Measurements from ENCODE around the gene HBA1.
A peak's percentile ranks its signal among the peaks of the same experiment; 100 is the strongest.
"Not testable (repeated sequence)": the region's sequence is repeated elsewhere in the genome, so short reads cannot be mapped to it uniquely, and the experiment has no call there.

The HBA1 gene

DNA sequence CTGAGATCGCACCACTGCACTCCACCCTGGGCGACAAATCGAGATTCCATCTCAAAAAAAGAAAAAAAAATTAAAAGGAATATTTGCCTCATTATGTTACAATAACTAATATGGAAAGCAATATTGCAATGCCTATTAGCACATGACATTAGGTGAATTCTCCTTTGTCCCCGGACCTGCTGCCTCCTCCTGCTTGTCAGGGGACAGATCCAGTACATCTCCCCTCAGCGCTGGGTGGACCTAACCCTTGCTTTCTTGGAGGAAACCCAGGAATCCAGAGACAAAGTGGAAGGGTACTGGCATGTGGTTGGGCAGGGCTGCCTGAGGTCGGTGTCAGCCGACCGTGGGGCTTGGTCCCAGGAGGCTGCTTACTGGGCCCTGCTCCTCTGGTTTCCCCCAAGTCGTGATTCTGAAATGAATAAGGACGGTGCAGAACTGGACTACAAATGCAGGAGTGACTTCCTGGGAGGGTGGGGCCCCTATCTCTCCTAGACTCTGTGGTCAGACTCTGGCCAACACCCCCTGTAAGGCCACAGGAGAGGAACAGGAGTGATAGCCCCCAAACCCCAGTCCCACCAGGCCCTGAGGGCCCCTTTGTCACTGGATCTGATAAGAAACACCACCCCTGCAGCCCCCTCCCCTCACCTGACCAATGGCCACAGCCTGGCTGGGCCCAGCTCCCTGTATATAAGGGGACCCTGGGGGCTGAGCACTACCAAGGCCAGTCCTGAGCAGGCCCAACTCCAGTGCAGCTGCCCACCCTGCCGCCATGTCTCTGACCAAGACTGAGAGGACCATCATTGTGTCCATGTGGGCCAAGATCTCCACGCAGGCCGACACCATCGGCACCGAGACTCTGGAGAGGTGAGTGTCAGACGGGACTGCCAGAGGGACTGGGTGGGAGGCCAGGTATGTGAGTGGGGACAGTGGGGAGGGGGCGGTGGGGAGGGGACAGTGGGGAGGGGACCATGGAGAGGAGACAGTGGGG is 24.0 kb upstream of the HBA1 start, which contains the start of gene HBZ:
HBZ (plus strand) TSS at position 504 of the 988 bp plus-strand sequence; CDS start at position 770, 266 bp downstream.
- no peak for DNase-seq
- peaks cover 56% of the 10 kb centered on the region for H3K27me3 Mint-ChIP-seq
- no peak within 1 kb of the TSS for H3K27ac Mint-ChIP-seq
- no peak within 1 kb of the TSS for H3K4me3 Mint-ChIP-seq
- no peaks in the 10 kb centered on the region for H3K9me3 Mint-ChIP-seq
- H3K4me1 Mint-ChIP-seq (ENCODE audit: low read depth), result peaks cover 10% of the 10 kb centered on the region
- no peaks in the 10 kb centered on the region for H3K36me3 Mint-ChIP-seq (ENCODE audit: low read depth)

DNA sequence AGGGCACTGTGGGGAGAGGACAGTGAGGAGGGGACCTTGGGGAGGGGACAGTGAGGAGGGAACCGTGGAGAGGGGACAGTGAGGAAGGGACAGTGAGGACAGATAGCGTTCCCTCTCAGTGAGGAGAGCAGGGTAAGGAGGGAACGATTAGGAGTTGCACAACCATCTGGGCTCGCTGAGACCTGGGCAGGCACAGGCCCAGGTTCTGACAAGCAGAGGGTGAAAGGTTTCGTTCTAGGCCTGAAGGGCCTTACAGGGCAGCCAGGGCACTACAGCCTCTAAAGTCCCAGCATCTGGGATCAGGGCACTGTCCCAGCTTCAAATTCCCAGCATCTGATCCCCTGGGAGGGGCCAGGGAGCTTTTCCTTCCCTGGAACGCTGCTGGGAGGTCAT is 23.4 kb upstream of the HBA1 start:
- peaks cover 60% of the 10 kb centered on the region for H3K27me3 Mint-ChIP-seq
- not testable (repeated sequence) for H3K4me1 Mint-ChIP-seq (ENCODE audit: low read depth); H3K9me3 Mint-ChIP-seq; H3K36me3 Mint-ChIP-seq (ENCODE audit: low read depth); H3K4me3 Mint-ChIP-seq; DNase-seq; H3K27ac Mint-ChIP-seq

DNA sequence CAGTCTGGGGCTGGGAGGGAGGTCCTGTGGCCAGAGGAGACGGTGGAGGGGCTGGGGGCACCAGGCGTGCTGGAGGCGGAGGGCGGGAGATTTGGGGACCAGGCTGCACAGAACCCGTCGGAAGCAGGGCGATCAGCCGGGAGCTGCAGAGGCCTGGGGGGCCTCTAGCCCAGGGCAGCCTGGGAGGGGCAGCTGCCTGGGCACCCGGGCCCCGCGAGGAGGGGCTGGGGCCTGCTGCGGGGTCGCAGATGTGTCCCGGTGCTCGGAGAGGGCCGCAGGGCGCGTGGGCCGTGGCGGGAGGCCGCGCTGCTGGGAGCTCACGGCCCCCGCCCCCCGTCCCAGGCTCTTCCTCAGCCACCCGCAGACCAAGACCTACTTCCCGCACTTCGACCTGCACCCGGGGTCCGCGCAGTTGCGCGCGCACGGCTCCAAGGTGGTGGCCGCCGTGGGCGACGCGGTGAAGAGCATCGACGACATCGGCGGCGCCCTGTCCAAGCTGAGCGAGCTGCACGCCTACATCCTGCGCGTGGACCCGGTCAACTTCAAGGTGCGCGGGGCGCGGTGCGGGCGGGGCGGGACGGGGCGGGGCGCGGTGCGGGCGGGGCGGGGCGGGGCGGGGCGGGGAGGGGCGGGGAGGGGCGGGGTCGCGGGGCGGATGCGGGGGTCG is 22.8 kb upstream of the HBA1 start:
- not testable (repeated sequence) for H3K27ac Mint-ChIP-seq; DNase-seq; H3K4me1 Mint-ChIP-seq (ENCODE audit: low read depth); H3K36me3 Mint-ChIP-seq (ENCODE audit: low read depth); H3K9me3 Mint-ChIP-seq; H3K4me3 Mint-ChIP-seq
- H3K27me3 Mint-ChIP-seq, result peaks cover 58% of the 10 kb centered on the region

DNA sequence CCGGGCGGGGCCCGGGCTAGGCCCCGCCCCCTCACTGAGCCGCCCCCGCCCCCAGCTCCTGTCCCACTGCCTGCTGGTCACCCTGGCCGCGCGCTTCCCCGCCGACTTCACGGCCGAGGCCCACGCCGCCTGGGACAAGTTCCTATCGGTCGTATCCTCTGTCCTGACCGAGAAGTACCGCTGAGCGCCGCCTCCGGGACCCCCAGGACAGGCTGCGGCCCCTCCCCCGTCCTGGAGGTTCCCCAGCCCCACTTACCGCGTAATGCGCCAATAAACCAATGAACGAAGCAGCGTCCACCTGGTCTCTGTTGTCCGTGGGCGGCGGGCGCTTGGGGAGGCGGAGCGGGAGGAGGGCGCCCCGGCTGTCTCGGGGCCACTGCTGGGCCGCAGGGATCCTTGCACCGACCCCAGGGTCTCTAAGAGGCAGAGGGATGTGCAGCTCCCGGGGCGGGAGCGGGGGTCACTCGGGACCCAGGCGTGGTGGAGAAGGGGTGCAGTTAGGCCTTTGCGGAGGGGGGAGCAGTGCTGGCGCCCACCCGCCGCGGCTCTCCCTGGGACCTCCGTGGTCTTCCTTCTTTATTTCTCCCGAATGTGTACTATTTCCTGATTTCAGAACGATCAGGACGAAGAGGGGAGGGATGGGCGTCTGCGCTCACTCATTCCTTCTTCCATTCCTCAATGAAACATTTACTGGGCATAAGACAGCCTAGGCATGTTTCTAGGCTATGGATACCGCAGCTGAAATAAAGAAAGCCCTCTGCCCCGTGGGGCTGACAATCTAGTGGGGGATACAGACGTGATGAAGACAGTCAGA is 22.1 kb upstream of the HBA1 start:
- Mint-ChIP-seq H3K4me3 (peak overlapping the region; percentile 67), H3K36me3 (ENCODE audit: low read depth) (no peaks in the 10 kb centered on the region), H3K4me1 (ENCODE audit: low read depth) (peaks cover 10% of the 10 kb centered on the region), H3K27me3 (peaks cover 57% of the 10 kb centered on the region), H3K9me3 (no peaks in the 10 kb centered on the region), H3K27ac (no peak overlapping the region)
- peak; percentile 53 for DNase-seq

DNA sequence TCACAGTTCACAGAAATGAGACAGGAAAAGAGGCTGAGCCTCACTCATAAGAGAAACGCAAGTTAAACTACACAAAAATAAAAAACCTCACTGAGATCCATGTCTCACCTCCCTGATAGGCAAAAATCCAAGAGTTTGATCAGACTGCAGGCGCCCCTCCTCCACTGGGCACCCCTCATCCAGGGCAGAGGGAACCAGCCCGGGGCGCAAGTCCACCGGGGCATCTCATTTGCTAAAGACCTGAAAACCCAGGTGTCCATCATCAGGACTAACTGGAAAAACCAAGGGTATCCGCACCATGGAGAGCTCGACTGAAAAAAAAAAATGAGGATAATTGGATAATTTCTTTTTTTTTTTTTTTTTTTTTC is 21.5 kb upstream of the HBA1 start:
- peaks cover 10% of the 10 kb centered on the region for H3K4me1 Mint-ChIP-seq (ENCODE audit: low read depth)
- peak overlapping the region; percentile 67 for H3K4me3 Mint-ChIP-seq
- H3K27ac Mint-ChIP-seq, result no peak overlapping the region
- H3K36me3 Mint-ChIP-seq (ENCODE audit: low read depth), result no peaks in the 10 kb centered on the region
- no peaks in the 10 kb centered on the region for H3K9me3 Mint-ChIP-seq
- DNase-seq, result no peak
- peaks cover 57% of the 10 kb centered on the region for H3K27me3 Mint-ChIP-seq

DNA sequence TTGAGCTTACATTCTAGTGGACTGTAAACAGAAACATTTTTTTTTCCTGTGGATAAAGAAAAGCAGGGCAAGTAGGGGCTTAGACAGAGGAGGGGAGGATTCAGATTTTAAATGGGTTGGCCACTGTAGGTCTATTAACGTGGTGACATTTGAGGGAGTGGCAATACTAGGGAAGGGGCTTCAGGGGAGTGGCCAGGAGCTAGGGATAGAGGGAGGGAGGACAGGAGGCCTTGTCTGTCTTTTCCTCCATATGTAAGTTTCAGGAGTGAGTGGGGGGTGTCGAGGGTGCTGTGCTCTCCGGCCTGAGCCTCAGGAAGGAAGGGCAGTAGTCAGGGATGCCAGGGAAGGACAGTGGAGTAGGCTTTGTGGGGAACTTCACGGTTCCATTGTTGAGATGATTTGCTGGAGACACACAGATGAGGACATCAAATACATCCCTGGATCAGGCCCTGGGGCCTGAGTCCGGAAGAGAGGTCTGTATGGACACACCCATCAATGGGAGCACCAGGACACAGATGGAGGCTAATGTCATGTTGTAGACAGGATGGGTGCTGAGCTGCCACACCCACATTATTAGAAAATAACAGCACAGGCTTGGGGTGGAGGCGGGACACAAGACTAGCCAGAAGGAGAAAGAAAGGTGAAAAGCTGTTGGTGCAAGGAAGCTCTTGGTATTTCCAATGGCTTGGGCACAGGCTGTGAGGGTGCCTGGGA is 17.2 kb upstream of the HBA1 start:
- H3K4me3 Mint-ChIP-seq, result no peak overlapping the region
- peaks cover 7% of the 10 kb centered on the region for H3K4me1 Mint-ChIP-seq (ENCODE audit: low read depth)
- no peak overlapping the region for H3K27ac Mint-ChIP-seq
- DNase-seq, result no peak
- peaks cover 60% of the 10 kb centered on the region for H3K27me3 Mint-ChIP-seq
- H3K36me3 Mint-ChIP-seq (ENCODE audit: low read depth), result no peaks in the 10 kb centered on the region
- H3K9me3 Mint-ChIP-seq, result no peaks in the 10 kb centered on the region

DNA sequence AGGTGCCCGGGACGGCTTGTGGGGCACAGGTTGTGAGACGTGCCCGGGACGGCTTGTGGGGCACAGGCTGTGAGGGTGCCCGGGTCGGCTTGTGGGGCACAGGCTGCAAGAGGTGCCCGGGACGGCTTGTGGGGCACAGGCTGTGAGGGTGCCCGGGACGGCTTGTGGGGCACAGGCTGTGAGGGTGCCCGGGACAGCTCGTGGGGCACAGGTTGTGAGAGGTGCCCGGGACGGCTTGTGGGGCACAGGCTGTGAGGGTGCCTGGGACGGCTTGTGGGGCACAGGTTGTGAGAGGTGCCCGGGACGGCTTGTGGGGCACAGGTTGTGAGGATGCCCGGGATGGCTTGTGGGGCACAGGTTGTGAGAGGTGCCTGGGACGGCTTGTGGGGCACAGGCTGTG is 16.2 kb upstream of the HBA1 start:
- not testable (repeated sequence) for H3K4me3 Mint-ChIP-seq; H3K9me3 Mint-ChIP-seq; H3K36me3 Mint-ChIP-seq (ENCODE audit: low read depth); H3K4me1 Mint-ChIP-seq (ENCODE audit: low read depth); H3K27ac Mint-ChIP-seq; DNase-seq
- H3K27me3 Mint-ChIP-seq, result peaks cover 55% of the 10 kb centered on the region

DNA sequence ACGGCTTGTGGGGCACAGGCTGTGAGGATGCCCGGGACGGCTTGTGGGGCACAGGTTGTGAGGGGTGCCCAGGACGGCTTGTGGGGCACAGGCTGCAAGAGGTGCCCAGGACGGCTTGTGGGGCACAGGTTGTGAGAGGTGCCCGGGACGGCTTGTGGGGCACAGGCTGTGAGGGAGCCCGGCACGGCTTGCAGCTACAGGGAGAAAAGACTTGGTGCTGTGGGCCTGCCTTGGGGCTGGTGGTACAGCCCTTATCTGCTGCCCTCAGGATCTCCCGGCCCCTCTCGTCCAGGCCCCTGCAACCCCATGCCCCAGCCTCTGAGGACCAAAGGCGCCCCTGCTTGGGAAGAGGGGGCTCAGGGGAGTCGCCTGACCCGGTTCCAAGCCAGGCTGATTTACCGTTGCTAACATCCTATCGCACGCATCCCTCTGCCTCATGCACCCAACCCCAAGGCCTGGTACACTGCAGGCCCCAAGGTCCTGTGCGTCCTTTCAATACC is 15.7 kb upstream of the HBA1 start:
- no peak for DNase-seq
- Mint-ChIP-seq H3K27ac (no peak overlapping the region), H3K4me3 (no peak overlapping the region), H3K4me1 (ENCODE audit: low read depth) (peaks cover 7% of the 10 kb centered on the region), H3K9me3 (no peaks in the 10 kb centered on the region), H3K27me3 (peaks cover 56% of the 10 kb centered on the region), H3K36me3 (ENCODE audit: low read depth) (no peaks in the 10 kb centered on the region)

DNA sequence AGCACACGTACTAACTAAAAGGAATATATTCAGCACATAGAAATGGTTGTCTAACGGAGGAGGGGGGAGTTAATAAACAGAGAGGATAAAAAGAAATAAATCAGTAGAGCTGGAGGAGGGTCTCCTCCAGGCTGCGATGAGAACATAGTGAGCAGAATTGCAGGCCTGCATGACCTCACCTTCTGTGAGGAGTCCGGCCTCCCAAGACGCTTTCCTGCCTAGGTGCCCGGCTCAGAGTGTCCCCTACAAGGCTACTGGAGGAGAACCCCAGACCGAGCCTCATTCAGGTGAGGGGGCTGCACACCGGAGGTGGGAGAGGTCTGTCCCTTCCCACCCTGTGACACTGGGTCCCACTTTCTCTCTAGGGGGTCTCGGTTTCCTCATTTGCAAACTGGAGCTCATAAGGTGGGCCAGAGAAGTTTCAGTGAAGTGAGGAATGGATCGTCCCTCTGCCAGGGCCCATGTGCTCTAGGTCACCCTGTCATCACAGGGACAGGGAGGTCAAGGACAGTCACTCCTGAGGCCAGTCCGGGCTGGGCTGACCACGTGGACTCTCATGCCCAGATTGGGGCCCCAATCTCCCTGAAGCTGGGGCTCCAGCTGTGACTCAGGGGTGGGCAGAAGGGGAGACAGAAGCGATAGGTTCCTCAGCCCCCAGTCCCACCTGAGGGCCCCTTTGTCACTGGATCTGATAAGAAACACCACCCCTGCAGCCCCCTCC is 14.0 kb upstream of the HBA1 start:
- H3K4me3 Mint-ChIP-seq, result no peak overlapping the region
- H3K27me3 Mint-ChIP-seq, result peaks cover 60% of the 10 kb centered on the region
- H3K36me3 Mint-ChIP-seq (ENCODE audit: low read depth), result no peaks in the 10 kb centered on the region
- DNase-seq, result no peak
- no peak overlapping the region for H3K27ac Mint-ChIP-seq
- H3K4me1 Mint-ChIP-seq (ENCODE audit: low read depth), result peaks cover 14% of the 10 kb centered on the region
- no peaks in the 10 kb centered on the region for H3K9me3 Mint-ChIP-seq

DNA sequence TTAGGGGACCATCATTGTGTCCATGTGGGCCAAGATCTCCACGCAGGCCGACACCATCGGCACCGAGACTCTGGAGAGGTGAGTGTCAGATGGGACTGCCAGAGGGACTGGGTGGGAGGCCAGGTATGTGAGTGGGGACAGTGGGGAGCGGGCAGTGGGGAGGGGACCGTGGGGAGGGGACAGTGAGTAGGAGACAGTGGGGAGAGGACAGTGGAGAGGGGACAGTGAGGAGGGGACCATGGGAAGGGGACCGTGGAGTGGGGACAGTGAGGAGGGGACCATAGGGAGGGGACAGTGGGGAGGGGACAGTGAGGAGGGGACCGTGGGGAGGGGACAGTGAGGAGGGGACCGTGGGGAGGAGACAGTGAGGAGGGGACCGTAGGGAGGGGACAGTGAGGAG is 13.3 kb upstream of the HBA1 start:
- not testable (repeated sequence) for H3K4me3 Mint-ChIP-seq, H3K9me3 Mint-ChIP-seq

DNA sequence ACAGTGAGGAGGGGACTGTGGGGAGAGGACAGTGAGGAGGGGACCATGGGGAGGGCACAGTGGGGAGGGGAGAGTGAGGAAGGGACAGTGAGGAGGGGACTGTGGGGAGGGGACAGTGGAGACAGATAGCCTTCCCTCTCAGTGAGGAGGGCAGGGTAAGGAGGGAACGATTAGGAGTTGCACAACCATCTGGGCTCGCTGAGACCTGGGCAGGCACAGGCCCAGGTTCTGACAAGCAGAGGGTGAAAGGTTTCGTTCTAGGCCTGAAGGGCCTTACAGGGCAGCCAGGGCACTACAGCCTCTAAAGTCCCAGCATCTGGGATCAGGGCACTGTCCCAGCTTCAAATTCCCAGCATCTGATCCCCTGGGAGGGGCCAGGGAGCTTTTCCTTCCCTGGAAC is 12.8 kb upstream of the HBA1 start:
- Mint-ChIP-seq H3K4me1 (ENCODE audit: low read depth) (peaks cover 14% of the 10 kb centered on the region), H3K27me3 (peaks cover 64% of the 10 kb centered on the region)
- H3K27ac Mint-ChIP-seq; H3K9me3 Mint-ChIP-seq; H3K36me3 Mint-ChIP-seq (ENCODE audit: low read depth); DNase-seq; H3K4me3 Mint-ChIP-seq: not testable (repeated sequence)

More for the DNA sequence above, 13.3 kb upstream of the HBA1 start:
- not testable (repeated sequence) for H3K36me3 Mint-ChIP-seq (ENCODE audit: low read depth); H3K27ac Mint-ChIP-seq; DNase-seq
- peaks cover 61% of the 10 kb centered on the region for H3K27me3 Mint-ChIP-seq
- H3K4me1 Mint-ChIP-seq (ENCODE audit: low read depth), result peaks cover 14% of the 10 kb centered on the region

DNA sequence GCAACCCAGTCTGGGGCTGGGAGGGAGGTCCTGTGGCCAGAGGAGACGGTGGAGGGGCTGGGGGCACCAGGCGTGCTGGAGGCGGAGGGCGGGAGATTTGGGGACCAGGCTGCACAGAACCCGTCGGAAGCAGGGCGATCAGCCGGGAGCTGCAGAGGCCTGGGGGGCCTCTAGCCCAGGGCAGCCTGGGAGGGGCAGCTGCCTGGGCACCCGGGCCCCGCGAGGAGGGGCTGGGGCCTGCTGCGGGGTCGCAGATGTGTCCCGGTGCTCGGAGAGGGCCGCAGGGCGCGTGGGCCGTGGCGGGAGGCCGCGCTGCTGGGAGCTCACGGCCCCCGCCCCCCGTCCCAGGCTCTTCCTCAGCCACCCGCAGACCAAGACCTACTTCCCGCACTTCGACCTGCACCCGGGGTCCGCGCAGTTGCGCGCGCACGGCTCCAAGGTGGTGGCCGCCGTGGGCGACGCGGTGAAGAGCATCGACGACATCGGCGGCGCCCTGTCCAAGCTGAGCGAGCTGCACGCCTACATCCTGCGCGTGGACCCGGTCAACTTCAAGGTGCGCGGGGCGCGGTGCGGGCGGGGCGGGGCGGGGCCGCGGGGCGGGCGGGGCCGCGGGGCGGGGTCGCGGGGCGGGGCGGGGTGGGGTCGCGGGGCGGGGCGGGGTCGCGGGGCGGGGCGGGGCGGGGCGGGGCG is 12.2 kb upstream of the HBA1 start:
- Mint-ChIP-seq H3K4me1 (ENCODE audit: low read depth) (peaks cover 14% of the 10 kb centered on the region), H3K27me3 (peaks cover 66% of the 10 kb centered on the region)
- not testable (repeated sequence) for DNase-seq; H3K4me3 Mint-ChIP-seq; H3K27ac Mint-ChIP-seq; H3K9me3 Mint-ChIP-seq; H3K36me3 Mint-ChIP-seq (ENCODE audit: low read depth)

All from activated T-cell treated with anti-CD3 and anti-CD28 coated beads, Interleukin-2, amount 50 U/mL, for 24 hours (primary cell).